ENCODE results near the gene STK11.
A peak's percentile ranks its signal among the peaks of the same experiment; 100 is the strongest.

Gene STK11

GRCh38 chr19:1177322-1178114 lies 28.1 kb upstream of the STK11 start:
- Histone ChIP-seq H4K91ac (ENCODE audit: low read depth, low read length, poor library complexity) (no peak overlapping the region), H3K27ac (replicated peaks; ENCODE audit: low read length) (no peak overlapping the region)
- DNase-seq (ENCODE audit: low spot score): no peak

GRCh38 chr19:1181606-1182005 lies 24.0 kb upstream of the STK11 start:
- Histone ChIP-seq H3K18ac (ENCODE audit: low read length) (peak overlapping the region; percentile 79), H3K4me1 (ENCODE audit: control insufficient read depth in 2 of 2, insufficient read depth in 1 of 2, low read depth in 1 of 2, low read length in 2 of 2) (peaks cover 3% of the 10 kb centered on the region in 2 donors), H2BK12ac (ENCODE audit: low read length) (peak overlapping the region; percentile 8), H2AFZ (ENCODE audit: low read length) (no peak overlapping the region), H4K8ac (ENCODE audit: low read depth, low read length) (no peak overlapping the region), H2BK15ac (ENCODE audit: low read length) (peak overlapping the region; percentile 88), H3K9me3 (replicated peaks in 1 of 2; ENCODE audit: control insufficient read depth in 2 of 2, insufficient read depth in 1 of 2, low read depth in 1 of 2, low read length in 2 of 2) (no peaks in the 10 kb centered on the region), H3K4me3 (ENCODE audit: low read length in 2 of 2) (no peak overlapping the region), H3K23ac (ENCODE audit: low read depth, low read length, poor library complexity) (no peak overlapping the region), H3K4ac (ENCODE audit: low read length) (no peak overlapping the region), H2BK5ac (ENCODE audit: low read length) (peak overlapping the region; percentile 43), H2AK5ac (ENCODE audit: low read depth, low read length) (peak overlapping the region; percentile 33), H3K9ac (ENCODE audit: low read depth, low read length, poor library complexity) (no peak overlapping the region), H3K14ac (ENCODE audit: low read length) (no peak overlapping the region), H3K36me3 (replicated peaks in 1 of 2; ENCODE audit: control insufficient read depth in 2 of 2, insufficient read depth in 2 of 2, low read length in 2 of 2) (no peaks in the 10 kb centered on the region), H3K27ac (replicated peaks; ENCODE audit: low read length) (no peak overlapping the region), H3K27me3 (ENCODE audit: control insufficient read depth in 3 of 3, insufficient read depth in 3 of 3, low read depth in 1 of 3, low read length in 3 of 3) (no peaks in the 10 kb centered on the region), H3K79me1 (ENCODE audit: low read depth, low read length) (peaks cover 2% of the 10 kb centered on the region), H3K4me2 (ENCODE audit: insufficient read depth, low read length, poor library complexity, severe bottlenecking) (no peak overlapping the region), H2BK120ac (ENCODE audit: low read depth, low read length) (no peak overlapping the region), H4K91ac (ENCODE audit: low read depth, low read length, poor library complexity) (peak overlapping the region; percentile 73)
- no CpG with 5 or more reads among the region's 11 CpGs for WGBS, 2 donors (ENCODE audit: extremely low coverage in 2 of 2, insufficient read length in 2 of 2, insufficient replicate concordance in 1 of 2)
- no peak for DNase-seq (ENCODE audit: low spot score)

More at GRCh38 chr19:1177322-1178114, 28.1 kb upstream of the STK11 start:
- H2AK5ac ChIP-seq (ENCODE audit: low read depth, low read length): peak overlapping the region; percentile 81
- H3K4me1 ChIP-seq (ENCODE audit: control insufficient read depth in 2 of 2, insufficient read depth in 1 of 2, low read depth in 1 of 2, low read length in 2 of 2): peaks cover 4 to 8% of the 10 kb centered on the region in 2 donors
- H3K4me3 ChIP-seq (ENCODE audit: low read length in 2 of 2): no peak overlapping the region
- no peak overlapping the region for H2BK12ac ChIP-seq (ENCODE audit: low read length)
- no peak overlapping the region for H4K8ac ChIP-seq (ENCODE audit: low read depth, low read length)
- H3K27me3 ChIP-seq (ENCODE audit: control insufficient read depth in 3 of 3, insufficient read depth in 3 of 3, low read depth in 1 of 3, low read length in 3 of 3): no peaks in the 10 kb centered on the region
- H2BK5ac ChIP-seq (ENCODE audit: low read length): peak overlapping the region; percentile 62
- H3K14ac ChIP-seq (ENCODE audit: low read length): no peak overlapping the region
- no peak overlapping the region for H2AFZ ChIP-seq (ENCODE audit: low read length)
- H3K9me3 ChIP-seq (replicated peaks in 1 of 2; ENCODE audit: control insufficient read depth in 2 of 2, insufficient read depth in 1 of 2, low read depth in 1 of 2, low read length in 2 of 2): no peaks in the 10 kb centered on the region
- H2BK15ac ChIP-seq (ENCODE audit: low read length): peak overlapping the region; percentile 62
- H3K36me3 ChIP-seq (replicated peaks in 1 of 2; ENCODE audit: control insufficient read depth in 2 of 2, insufficient read depth in 2 of 2, low read length in 2 of 2): no peaks in the 10 kb centered on the region
- H3K23ac ChIP-seq (ENCODE audit: low read depth, low read length, poor library complexity): no peak overlapping the region
- H3K9ac ChIP-seq (ENCODE audit: low read depth, low read length, poor library complexity): peak overlapping the region; percentile 44
- no peak overlapping the region for H2BK120ac ChIP-seq (ENCODE audit: low read depth, low read length)
- WGBS, 2 donors (ENCODE audit: extremely low coverage in 2 of 2, insufficient read length in 2 of 2, insufficient replicate concordance in 1 of 2): no CpG with 5 or more reads among the region's 25 CpGs
- no peak overlapping the region for H3K4ac ChIP-seq (ENCODE audit: low read length)
- peaks cover 5% of the 10 kb centered on the region for H3K79me1 ChIP-seq (ENCODE audit: low read depth, low read length)
- H3K18ac ChIP-seq (ENCODE audit: low read length): no peak overlapping the region
- H3K4me2 ChIP-seq (ENCODE audit: insufficient read depth, low read length, poor library complexity, severe bottlenecking): no peak overlapping the region

GRCh38 chr19:1182068-1182467 lies 23.5 kb upstream of the STK11 start:
- DNase-seq (ENCODE audit: low spot score): no peak
- H4K8ac ChIP-seq (ENCODE audit: low read depth, low read length): no peak overlapping the region

GRCh38 chr19:1182727-1183126 lies 22.9 kb upstream of the STK11 start:
- H3K18ac ChIP-seq (ENCODE audit: low read length): no peak overlapping the region
- H2BK15ac ChIP-seq (ENCODE audit: low read length): no peak overlapping the region
- no peak overlapping the region for H3K27ac ChIP-seq (replicated peaks; ENCODE audit: low read length)
- no peaks in the 10 kb centered on the region for H3K27me3 ChIP-seq (ENCODE audit: control insufficient read depth in 3 of 3, insufficient read depth in 3 of 3, low read depth in 1 of 3, low read length in 3 of 3)
- H2BK12ac ChIP-seq (ENCODE audit: low read length): no peak overlapping the region
- H2AFZ ChIP-seq (ENCODE audit: low read length): no peak overlapping the region
- DNase-seq (ENCODE audit: low spot score): no peak
- H3K9ac ChIP-seq (ENCODE audit: low read depth, low read length, poor library complexity): no peak overlapping the region
- H2AK5ac ChIP-seq (ENCODE audit: low read depth, low read length): no peak overlapping the region
- H3K4me2 ChIP-seq (ENCODE audit: insufficient read depth, low read length, poor library complexity, severe bottlenecking): no peak overlapping the region
- no peak overlapping the region for H2BK5ac ChIP-seq (ENCODE audit: low read length)
- no peaks in the 10 kb centered on the region for H3K36me3 ChIP-seq (replicated peaks in 1 of 2; ENCODE audit: control insufficient read depth in 2 of 2, insufficient read depth in 2 of 2, low read length in 2 of 2)
- peaks cover 2% of the 10 kb centered on the region for H3K79me1 ChIP-seq (ENCODE audit: low read depth, low read length)
- no peak overlapping the region for H3K4me3 ChIP-seq (ENCODE audit: low read length in 2 of 2)
- H4K91ac ChIP-seq (ENCODE audit: low read depth, low read length, poor library complexity): no peak overlapping the region
- no peak overlapping the region for H2BK120ac ChIP-seq (ENCODE audit: low read depth, low read length)
- no peak overlapping the region for H3K4ac ChIP-seq (ENCODE audit: low read length)
- WGBS, 2 donors (ENCODE audit: extremely low coverage in 2 of 2, insufficient read length in 2 of 2, insufficient replicate concordance in 1 of 2): no CpG with 5 or more reads among the region's 11 CpGs
- H4K8ac ChIP-seq (ENCODE audit: low read depth, low read length): no peak overlapping the region
- no peaks in the 10 kb centered on the region for H3K9me3 ChIP-seq (replicated peaks in 1 of 2; ENCODE audit: control insufficient read depth in 2 of 2, insufficient read depth in 1 of 2, low read depth in 1 of 2, low read length in 2 of 2)
- H3K23ac ChIP-seq (ENCODE audit: low read depth, low read length, poor library complexity): no peak overlapping the region
- no peak overlapping the region for H3K14ac ChIP-seq (ENCODE audit: low read length)
- peaks cover 3% of the 10 kb centered on the region in 2 donors for H3K4me1 ChIP-seq (ENCODE audit: control insufficient read depth in 2 of 2, insufficient read depth in 1 of 2, low read depth in 1 of 2, low read length in 2 of 2)

More at GRCh38 chr19:1182068-1182467, 23.5 kb upstream of the STK11 start:
- Histone ChIP-seq H3K27me3 (ENCODE audit: control insufficient read depth in 3 of 3, insufficient read depth in 3 of 3, low read depth in 1 of 3, low read length in 3 of 3) (no peaks in the 10 kb centered on the region), H3K4me2 (ENCODE audit: insufficient read depth, low read length, poor library complexity, severe bottlenecking) (no peak overlapping the region), H3K4me1 (ENCODE audit: control insufficient read depth in 2 of 2, insufficient read depth in 1 of 2, low read depth in 1 of 2, low read length in 2 of 2) (peaks cover 3% of the 10 kb centered on the region in 2 donors), H2BK120ac (ENCODE audit: low read depth, low read length) (no peak overlapping the region), H2BK15ac (ENCODE audit: low read length) (peak overlapping the region; percentile 88), H3K23ac (ENCODE audit: low read depth, low read length, poor library complexity) (no peak overlapping the region), H3K79me1 (ENCODE audit: low read depth, low read length) (peaks cover 2% of the 10 kb centered on the region), H3K36me3 (replicated peaks in 1 of 2; ENCODE audit: control insufficient read depth in 2 of 2, insufficient read depth in 2 of 2, low read length in 2 of 2) (no peaks in the 10 kb centered on the region), H2AFZ (ENCODE audit: low read length) (no peak overlapping the region), H3K9me3 (replicated peaks in 1 of 2; ENCODE audit: control insufficient read depth in 2 of 2, insufficient read depth in 1 of 2, low read depth in 1 of 2, low read length in 2 of 2) (no peaks in the 10 kb centered on the region), H3K14ac (ENCODE audit: low read length) (no peak overlapping the region), H3K27ac (replicated peaks; ENCODE audit: low read length) (no peak overlapping the region), H4K91ac (ENCODE audit: low read depth, low read length, poor library complexity) (peak overlapping the region; percentile 73), H3K18ac (ENCODE audit: low read length) (no peak overlapping the region), H3K9ac (ENCODE audit: low read depth, low read length, poor library complexity) (no peak overlapping the region), H2BK12ac (ENCODE audit: low read length) (peak overlapping the region; percentile 8), H2BK5ac (ENCODE audit: low read length) (no peak overlapping the region), H2AK5ac (ENCODE audit: low read depth, low read length) (peak overlapping the region; percentile 33), H3K4me3 (ENCODE audit: low read length in 2 of 2) (no peak overlapping the region), H3K4ac (ENCODE audit: low read length) (no peak overlapping the region)
- WGBS, 2 donors (ENCODE audit: extremely low coverage in 2 of 2, insufficient read length in 2 of 2, insufficient replicate concordance in 1 of 2): no CpG with 5 or more reads among the region's 10 CpGs

All from neuronal stem cell (in vitro differentiated cells).